C4-2B (cell line): ENCODE data around the gene CHRNA9.

Experiments used
- ZFX ChIP-seq: fragments of 450-650 bp; IDR thresholded peaks from 2 replicates; pipeline ENCODE4 v1.6.1; 2017
- TF ChIP-seq, protein P1 (sequence below): fragments of 450-650 bp; conservative IDR thresholded peaks from 2 replicates; pipeline ENCODE4 v1.5.1; 2017; ENCODE audit warnings: mild to moderate bottlenecking

DNA sequence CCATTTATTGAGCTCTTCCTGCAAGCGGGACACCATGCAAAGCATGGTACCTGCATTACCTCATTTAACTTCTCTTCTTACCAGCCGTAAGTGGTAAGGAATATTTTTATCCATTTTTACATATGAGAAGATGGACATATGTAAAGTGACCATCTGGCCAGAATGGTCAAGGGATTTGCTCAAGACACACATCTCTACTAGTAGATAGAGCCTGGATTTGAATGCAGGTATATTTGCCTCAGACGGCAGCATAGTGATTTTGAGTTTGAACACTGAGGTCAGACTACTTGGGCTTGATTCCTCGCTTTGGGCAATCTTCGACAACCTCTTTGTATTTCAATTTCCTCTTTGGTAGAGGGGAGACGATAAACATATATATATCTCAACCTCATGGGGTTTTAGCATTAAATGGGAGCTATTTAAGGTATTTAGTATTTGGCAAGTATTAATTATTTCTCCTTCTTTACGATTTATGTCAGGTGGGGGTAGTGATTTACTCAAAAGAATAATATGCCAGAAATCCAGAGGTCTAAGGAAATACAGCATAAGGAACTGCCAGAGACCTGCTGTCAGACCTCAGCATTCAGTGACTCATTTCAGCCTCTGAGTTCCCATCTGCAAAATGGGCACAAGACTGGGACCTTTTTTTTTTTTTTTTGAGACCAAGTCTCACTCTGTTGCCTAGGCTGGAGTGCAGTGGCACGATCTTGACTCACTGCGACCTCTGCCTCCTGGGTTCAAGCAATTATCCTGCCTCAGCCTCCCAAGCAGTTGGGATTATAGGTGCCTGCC is 34.6 kb upstream of the CHRNA9 start:
- TF ChIP-seq, protein P1, sequence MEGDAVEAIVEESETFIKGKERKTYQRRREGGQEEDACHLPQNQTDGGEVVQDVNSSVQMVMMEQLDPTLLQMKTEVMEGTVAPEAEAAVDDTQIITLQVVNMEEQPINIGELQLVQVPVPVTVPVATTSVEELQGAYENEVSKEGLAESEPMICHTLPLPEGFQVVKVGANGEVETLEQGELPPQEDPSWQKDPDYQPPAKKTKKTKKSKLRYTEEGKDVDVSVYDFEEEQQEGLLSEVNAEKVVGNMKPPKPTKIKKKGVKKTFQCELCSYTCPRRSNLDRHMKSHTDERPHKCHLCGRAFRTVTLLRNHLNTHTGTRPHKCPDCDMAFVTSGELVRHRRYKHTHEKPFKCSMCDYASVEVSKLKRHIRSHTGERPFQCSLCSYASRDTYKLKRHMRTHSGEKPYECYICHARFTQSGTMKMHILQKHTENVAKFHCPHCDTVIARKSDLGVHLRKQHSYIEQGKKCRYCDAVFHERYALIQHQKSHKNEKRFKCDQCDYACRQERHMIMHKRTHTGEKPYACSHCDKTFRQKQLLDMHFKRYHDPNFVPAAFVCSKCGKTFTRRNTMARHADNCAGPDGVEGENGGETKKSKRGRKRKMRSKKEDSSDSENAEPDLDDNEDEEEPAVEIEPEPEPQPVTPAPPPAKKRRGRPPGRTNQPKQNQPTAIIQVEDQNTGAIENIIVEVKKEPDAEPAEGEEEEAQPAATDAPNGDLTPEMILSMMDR = no peak
- TF ChIP-seq ZFX = no peak
